A549 (cell line): ENCODE measurements around the gene ZG16B. TPM values are rescaled to one million over a fixed set of nuclear protein-coding genes. Genes with fewer than 3 reads are reported as not detected.

Experiments used
- ATAC-seq, 2 experiments: fragments of 200-7000 bp in 1 of 2; fragments of >200 bp in 1 of 2; cut with Nextera tagmentation in 1 of 2; cut with Tn5 transposase in 1 of 2; 3 replicates each; pipeline versions ENCODE4 v1.8.0 to v1.9.1; 2018 to 2020; ENCODE audit warnings: mild to moderate bottlenecking in 1 of 2, moderate library complexity in 1 of 2
- CTCF ChIA-PET: fragments of 300-600 bp; sonication (Branson Sonifier 250); formaldehyde crosslinking; extraction: SDS; loops from one replicate; lab custom pipeline; 2021; ENCODE audit warnings: antibody characterized with exemption, inconsistent platforms; lab: Yijun Ruan, JAX
- POLR2A ChIA-PET: fragments of 350-600 bp; formaldehyde crosslinking; extraction: SDS; loops from one replicate; lab custom pipeline; 2021; ENCODE audit warnings: antibody characterized with exemption, inconsistent platforms; lab: Yijun Ruan, JAX
- DNase-seq, 2 experiments: peaks; one replicate each; pipeline versions ENCODE4 v3.0.0 to v3.0.0-alpha.2; 2011 to 2016; ENCODE audit warnings: low read depth in 1 of 2, low spot score in 1 of 2
- FAIRE-seq: peaks from 2 replicates; lab custom pipeline; 2011; peaks lifted over from hg19 to GRCh38; lab: Jason Lieb, UNC
- H3K27ac ChIP-seq, 2 experiments: fragments of >200 bp; sonication (Bioruptor Twin); formaldehyde crosslinking; 3 replicates each; pipeline ENCODE4 v1.5.1; 2016 to 2017
- H3K4me1 ChIP-seq: fragments of >200 bp; sonication (Bioruptor Twin); formaldehyde crosslinking; 3 replicates; pipeline ENCODE4 v1.6.1; 2016
- H3K4me2 ChIP-seq: fragments of >200 bp; sonication (Bioruptor Twin); formaldehyde crosslinking; 3 replicates; pipeline ENCODE4 v1.6.1; 2016
- H3K4me3 ChIP-seq: fragments of >200 bp; sonication (Bioruptor Twin); formaldehyde crosslinking; 3 replicates; pipeline ENCODE4 v1.5.1; 2016
- H3K9me3 ChIP-seq: fragments of >200 bp; sonication (Bioruptor Twin); formaldehyde crosslinking; 3 replicates; pipeline ENCODE4 v1.6.1; 2016
- BCL3 ChIP-seq: fragments of >200 bp; sonication (Bioruptor Twin); formaldehyde crosslinking; IDR thresholded peaks from 3 replicates; pipeline ENCODE4 v1.6.1; 2016
- CEBPB ChIP-seq, 2 experiments: fragments of >200 bp in 1 of 2; sonication (Bioruptor Twin) in 1 of 2; formaldehyde crosslinking in 1 of 2; IDR thresholded peaks; 2 replicates each; pipeline ENCODE4 v1.6.1; 2012 to 2016
- EHF ChIP-seq: fragments of 250-450 bp; sonication (Bioruptor Pico); IDR thresholded peaks from 2 replicates; pipeline ENCODE4 v1.5.0; 2020; ENCODE audit warnings: mild to moderate bottlenecking
- ESRRA ChIP-seq: fragments of 150-350 bp; IDR thresholded peaks from 2 replicates; pipeline ENCODE4 v1.6.1; 2014; ENCODE audit warnings: mild to moderate bottlenecking, low read length, borderline replicate concordance
- FOSL2 ChIP-seq, 2 experiments: fragments of 450-650 bp in 1 of 2; fragments of >200 bp in 1 of 2; sonication (Bioruptor Twin) in 1 of 2; formaldehyde crosslinking; IDR thresholded peaks; 2 replicates each; pipeline versions ENCODE4 v1.5.0 to v1.6.1; 2016 to 2020; ENCODE audit warnings: mild to moderate bottlenecking in 1 of 2, moderate library complexity in 1 of 2
- GATA3 ChIP-seq: IDR thresholded peaks from 2 replicates; pipeline ENCODE4 v1.6.1; 2012; ENCODE audit warnings: borderline replicate concordance
- HOXA7 ChIP-seq: fragments of 250-450 bp; sonication (Bioruptor Pico); IDR thresholded peaks from 2 replicates; pipeline ENCODE4 v1.5.0; 2020; ENCODE audit warnings: mild to moderate bottlenecking, moderate library complexity
- HOXB5 ChIP-seq: fragments of 250-450 bp; sonication (Bioruptor Pico); IDR thresholded peaks from 2 replicates; pipeline ENCODE4 v1.5.0; 2020; ENCODE audit warnings: mild to moderate bottlenecking, moderate library complexity
- JUN ChIP-seq, 2 experiments: fragments of >200 bp; sonication (Bioruptor Twin); formaldehyde crosslinking; IDR thresholded peaks; 2 replicates in 1 of 2; 3 replicates in 1 of 2; pipeline ENCODE4 v1.6.1; 2016 to 2017
- JUNB ChIP-seq: fragments of >200 bp; sonication (Bioruptor Twin); formaldehyde crosslinking; IDR thresholded peaks from 2 replicates; pipeline ENCODE4 v1.6.1; 2016
- MYC ChIP-seq: IDR thresholded peaks from 2 replicates; pipeline ENCODE4 v1.6.1; 2012; ENCODE audit warnings: mild to moderate bottlenecking, inconsistent platforms, low read length, improper control_type of control experiment, borderline replicate concordance
- NFE2L2 ChIP-seq: fragments of 150-350 bp; conservative IDR thresholded peaks from 2 replicates; pipeline ENCODE4 v1.6.1; 2014; ENCODE audit warnings: low read length
- NPAS2 ChIP-seq: fragments of 250-450 bp; sonication (Bioruptor Pico); IDR thresholded peaks from 2 replicates; pipeline ENCODE4 v1.8.0; 2022; ENCODE audit warnings: mild to moderate bottlenecking, moderate library complexity, borderline replicate concordance
- RCOR1 ChIP-seq: fragments of 150-350 bp; IDR thresholded peaks from 2 replicates; pipeline ENCODE4 v1.6.1; 2014; ENCODE audit warnings: antibody characterized with exemption, low read length, low read depth
- SMC3 ChIP-seq: fragments of >200 bp; sonication (Bioruptor Twin); formaldehyde crosslinking; IDR thresholded peaks from 3 replicates; pipeline ENCODE4 v1.6.1; 2018; ENCODE audit warnings: inconsistent platforms
- ZC3H11A ChIP-seq: fragments of 450-650 bp; IDR thresholded peaks from 2 replicates; pipeline ENCODE4 v1.6.1; 2014; ENCODE audit warnings: antibody characterized with exemption, mild to moderate bottlenecking
- ZSCAN20 ChIP-seq: fragments of 250-450 bp; sonication (Bioruptor Pico); IDR thresholded peaks from 2 replicates; pipeline ENCODE4 v1.8.0; 2022; ENCODE audit warnings: mild to moderate bottlenecking, moderate library complexity
- WGBS: methylation state at CpG from one replicate; pipeline ENCODE4 v1.1.6; 2017; ENCODE audit errors: missing lambda C conversion rate; 5-methylcytosine and 5-hydroxymethylcytosine counted together
- polyA plus RNA-seq, 4 experiments: library from polyadenylated mRNA; depleted of rRNA in 3 of 4; stranded (reverse); fragments of >200 nt; fragmentation: RNase III in 1 of 4; extraction: RNeasy Plus Mini Kit Qiagen cat#74134 plus additional on column Dnase treatment in 1 of 4; gene quantifications; 2 replicates in 3 of 4; 3 replicates in 1 of 4; pipeline ENCODE4 v1.2.3, GENCODE V29; 2011 to 2017
- TF ChIP-seq, protein P1 (sequence below): fragments of 200-600 bp; sonication (generic); IDR thresholded peaks from 2 replicates; pipeline ENCODE4 v1.6.1; 2016; ENCODE audit warnings: antibody characterized with exemption, mild to moderate bottlenecking, moderate library complexity
- TF ChIP-seq, protein P2 (sequence below): fragments of >200 bp; sonication (Bioruptor Twin); formaldehyde crosslinking; IDR thresholded peaks from 2 replicates; pipeline ENCODE4 v1.6.1; 2016
- TF ChIP-seq, protein P3 (sequence below): fragments of 150-350 bp; IDR thresholded peaks from 2 replicates; pipeline ENCODE4 v1.6.1; 2014; ENCODE audit warnings: low read depth, mild to moderate bottlenecking, low read length
- TF ChIP-seq, protein P4 (sequence below): IDR thresholded peaks from 2 replicates; pipeline ENCODE4 v1.6.1; 2012
- TF ChIP-seq, protein P5 (sequence below): fragments of 250-450 bp; sonication (Bioruptor Pico); IDR thresholded peaks from 2 replicates; pipeline ENCODE4 v1.5.0; 2021; ENCODE audit warnings: mild to moderate bottlenecking, moderate library complexity, borderline replicate concordance

Gene ZG16B
- polyA plus RNA-seq, 2 of the 4 experiments (the other 2 are of a cell fraction) = 0.40 to 0.85 TPM

GRCh38 chr16:2845116-2845515 is 15.0 kb downstream of the ZG16B start:
- no peak overlapping the region for H3K4me2 ChIP-seq
- ATAC-seq (no peak), DNase-seq (no peak), FAIRE-seq (peak; percentile 18)
- H3K4me1 ChIP-seq = peaks cover 27% of the 10 kb centered on the region
- CTCF ChIA-PET = interaction anchor here (0.5 to 5.1 kb wide), 7 partner anchors 10 to 82 kb away, joined by 3 to 55 read pairs (median 5); no protein-coding TSS in a partner anchor
- WGBS = 85% methylated on average over 5 of the region's 5 CpGs
- H3K9me3 ChIP-seq = no peaks in the 10 kb centered on the region
- TF ChIP-seq HOXB5 (CRISPR knock-in tag) (no peak), RCOR1 (no peak), BCL3 (no peak), ZC3H11A (no peak), ESRRA (no peak), NFE2L2 (no peak), FOSL2 (IDR thresholded peaks at IDR 0.05) (no peak), FOSL2 (CRISPR knock-in tag; IDR thresholded peaks at IDR 0.05) (no peak), ZSCAN20 (CRISPR knock-in tag) (no peak), EHF (CRISPR knock-in tag) (no peak), HOXA7 (CRISPR knock-in tag) (no peak), JUNB (no peak)
- TF ChIP-seq, protein P1, sequence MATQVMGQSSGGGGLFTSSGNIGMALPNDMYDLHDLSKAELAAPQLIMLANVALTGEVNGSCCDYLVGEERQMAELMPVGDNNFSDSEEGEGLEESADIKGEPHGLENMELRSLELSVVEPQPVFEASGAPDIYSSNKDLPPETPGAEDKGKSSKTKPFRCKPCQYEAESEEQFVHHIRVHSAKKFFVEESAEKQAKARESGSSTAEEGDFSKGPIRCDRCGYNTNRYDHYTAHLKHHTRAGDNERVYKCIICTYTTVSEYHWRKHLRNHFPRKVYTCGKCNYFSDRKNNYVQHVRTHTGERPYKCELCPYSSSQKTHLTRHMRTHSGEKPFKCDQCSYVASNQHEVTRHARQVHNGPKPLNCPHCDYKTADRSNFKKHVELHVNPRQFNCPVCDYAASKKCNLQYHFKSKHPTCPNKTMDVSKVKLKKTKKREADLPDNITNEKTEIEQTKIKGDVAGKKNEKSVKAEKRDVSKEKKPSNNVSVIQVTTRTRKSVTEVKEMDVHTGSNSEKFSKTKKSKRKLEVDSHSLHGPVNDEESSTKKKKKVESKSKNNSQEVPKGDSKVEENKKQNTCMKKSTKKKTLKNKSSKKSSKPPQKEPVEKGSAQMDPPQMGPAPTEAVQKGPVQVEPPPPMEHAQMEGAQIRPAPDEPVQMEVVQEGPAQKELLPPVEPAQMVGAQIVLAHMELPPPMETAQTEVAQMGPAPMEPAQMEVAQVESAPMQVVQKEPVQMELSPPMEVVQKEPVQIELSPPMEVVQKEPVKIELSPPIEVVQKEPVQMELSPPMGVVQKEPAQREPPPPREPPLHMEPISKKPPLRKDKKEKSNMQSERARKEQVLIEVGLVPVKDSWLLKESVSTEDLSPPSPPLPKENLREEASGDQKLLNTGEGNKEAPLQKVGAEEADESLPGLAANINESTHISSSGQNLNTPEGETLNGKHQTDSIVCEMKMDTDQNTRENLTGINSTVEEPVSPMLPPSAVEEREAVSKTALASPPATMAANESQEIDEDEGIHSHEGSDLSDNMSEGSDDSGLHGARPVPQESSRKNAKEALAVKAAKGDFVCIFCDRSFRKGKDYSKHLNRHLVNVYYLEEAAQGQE = no peak
- TF ChIP-seq, protein P2, sequence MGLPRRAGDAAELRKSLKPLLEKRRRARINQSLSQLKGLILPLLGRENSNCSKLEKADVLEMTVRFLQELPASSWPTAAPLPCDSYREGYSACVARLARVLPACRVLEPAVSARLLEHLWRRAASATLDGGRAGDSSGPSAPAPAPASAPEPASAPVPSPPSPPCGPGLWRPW = no peak
- TF ChIP-seq, protein P3, sequence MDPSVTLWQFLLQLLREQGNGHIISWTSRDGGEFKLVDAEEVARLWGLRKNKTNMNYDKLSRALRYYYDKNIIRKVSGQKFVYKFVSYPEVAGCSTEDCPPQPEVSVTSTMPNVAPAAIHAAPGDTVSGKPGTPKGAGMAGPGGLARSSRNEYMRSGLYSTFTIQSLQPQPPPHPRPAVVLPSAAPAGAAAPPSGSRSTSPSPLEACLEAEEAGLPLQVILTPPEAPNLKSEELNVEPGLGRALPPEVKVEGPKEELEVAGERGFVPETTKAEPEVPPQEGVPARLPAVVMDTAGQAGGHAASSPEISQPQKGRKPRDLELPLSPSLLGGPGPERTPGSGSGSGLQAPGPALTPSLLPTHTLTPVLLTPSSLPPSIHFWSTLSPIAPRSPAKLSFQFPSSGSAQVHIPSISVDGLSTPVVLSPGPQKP = no peak
- TF ChIP-seq, protein P4, sequence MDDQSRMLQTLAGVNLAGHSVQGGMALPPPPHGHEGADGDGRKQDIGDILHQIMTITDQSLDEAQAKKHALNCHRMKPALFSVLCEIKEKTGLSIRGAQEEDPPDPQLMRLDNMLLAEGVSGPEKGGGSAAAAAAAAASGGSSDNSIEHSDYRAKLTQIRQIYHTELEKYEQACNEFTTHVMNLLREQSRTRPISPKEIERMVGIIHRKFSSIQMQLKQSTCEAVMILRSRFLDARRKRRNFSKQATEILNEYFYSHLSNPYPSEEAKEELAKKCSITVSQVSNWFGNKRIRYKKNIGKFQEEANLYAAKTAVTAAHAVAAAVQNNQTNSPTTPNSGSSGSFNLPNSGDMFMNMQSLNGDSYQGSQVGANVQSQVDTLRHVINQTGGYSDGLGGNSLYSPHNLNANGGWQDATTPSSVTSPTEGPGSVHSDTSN = no peak
- H3K27ac ChIP-seq = peak overlapping the region; percentile 78 to 94; a peak in 4 of 6 replicates
- POLR2A ChIA-PET = no interaction called here
- no peak overlapping the region for H3K4me3 ChIP-seq

DNA sequence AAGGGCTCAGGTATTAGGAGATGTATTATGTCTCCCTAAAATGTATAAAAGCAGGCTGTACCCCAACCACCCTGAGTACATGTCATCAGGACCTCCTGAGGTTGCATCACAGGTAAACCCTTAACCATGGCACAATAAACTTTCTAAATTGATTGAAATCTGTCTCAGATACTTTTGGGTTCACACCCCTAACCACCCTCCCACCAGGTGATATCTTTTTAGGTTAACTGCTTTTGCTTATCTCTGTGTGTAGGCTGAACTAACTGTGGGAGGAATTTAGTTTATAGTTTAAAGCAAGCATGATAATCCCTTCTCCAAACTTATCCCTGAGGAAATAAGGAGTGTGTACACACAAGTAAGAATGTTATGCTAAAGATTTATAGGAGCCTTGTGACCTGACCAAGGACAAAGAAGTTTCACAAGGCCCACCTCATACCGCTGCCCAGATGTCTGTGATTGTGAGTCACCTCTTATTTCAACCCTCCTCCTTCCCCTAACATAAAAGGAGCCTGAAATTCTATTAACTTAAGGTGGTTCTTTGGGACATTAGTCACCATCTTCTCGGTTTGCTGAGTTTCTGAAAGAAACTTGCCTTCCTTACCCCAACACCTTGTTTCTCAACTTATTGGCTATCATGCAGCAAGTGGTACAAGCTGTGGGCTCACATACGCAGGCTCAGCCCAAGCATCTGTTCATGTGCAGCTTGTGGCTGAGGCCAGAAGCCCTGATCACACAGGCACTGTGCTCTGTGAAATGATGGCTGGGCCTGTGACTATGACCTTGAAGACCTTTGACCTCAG is 16.6 kb downstream of the ZG16B start:
- Histone ChIP-seq H3K4me1 (peaks cover 27% of the 10 kb centered on the region), H3K9me3 (no peaks in the 10 kb centered on the region), H3K27ac (peak overlapping the region; percentile 78 to 94), H3K4me2 (peak overlapping the region; percentile 64), H3K4me3 (no peak overlapping the region)
- FAIRE-seq (peak; percentile 81), DNase-seq (peak; percentile 67 to 81), ATAC-seq (peak; percentile 80 to 93)
- WGBS = 12% methylated on average over 3 of the region's 3 CpGs
- POLR2A ChIA-PET = no interaction called here
- CTCF ChIA-PET = interaction anchor here (1.5 to 10.6 kb wide), 5 partner anchors 7 to 80 kb away, joined by 3 to 91 read pairs (median 10); no protein-coding TSS in a partner anchor
- TF ChIP-seq, protein P5, sequence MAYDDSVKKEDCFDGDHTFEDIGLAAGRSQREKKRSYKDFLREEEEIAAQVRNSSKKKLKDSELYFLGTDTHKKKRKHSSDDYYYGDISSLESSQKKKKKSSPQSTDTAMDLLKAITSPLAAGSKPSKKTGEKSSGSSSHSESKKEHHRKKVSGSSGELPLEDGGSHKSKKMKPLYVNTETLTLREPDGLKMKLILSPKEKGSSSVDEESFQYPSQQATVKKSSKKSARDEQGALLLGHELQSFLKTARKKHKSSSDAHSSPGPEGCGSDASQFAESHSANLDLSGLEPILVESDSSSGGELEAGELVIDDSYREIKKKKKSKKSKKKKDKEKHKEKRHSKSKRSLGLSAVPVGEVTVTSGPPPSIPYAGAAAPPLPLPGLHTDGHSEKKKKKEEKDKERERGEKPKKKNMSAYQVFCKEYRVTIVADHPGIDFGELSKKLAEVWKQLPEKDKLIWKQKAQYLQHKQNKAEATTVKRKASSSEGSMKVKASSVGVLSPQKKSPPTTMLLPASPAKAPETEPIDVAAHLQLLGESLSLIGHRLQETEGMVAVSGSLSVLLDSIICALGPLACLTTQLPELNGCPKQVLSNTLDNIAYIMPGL (CRISPR knock-in tag) = no peak
- TF ChIP-seq GATA3 (peak; percentile 75), SMC3 (0 out of 3 replicates have a peak, but pooled peaks have one; percentile 31), JUN (IDR thresholded peaks at IDR 0.05) (peak; percentile 81 to 92; a peak in 4 of 5 replicates), RCOR1 (no peak), NPAS2 (CRISPR knock-in tag) (no peak), CEBPB (IDR thresholded peaks at IDR 0.05) (peak; percentile 36 to 67; a peak in 3 of 4 replicates), MYC (no peak), BCL3 (peak; percentile 74; the same call in 1 of the 3 replicates), FOSL2 (IDR thresholded peaks at IDR 0.05) (peak; percentile 93), FOSL2 (CRISPR knock-in tag; IDR thresholded peaks at IDR 0.05) (peak; percentile 75)
- TF ChIP-seq, protein P2 = peak; percentile 68
